Ishikawa (cell line): ENCODE measurements around the gene TMEM184C.

Experiments
- CEBPB ChIP-seq: IDR thresholded peaks from 2 replicates; pipeline ENCODE4 v1.6.1; 2012
- CREB1 ChIP-seq: IDR thresholded peaks from 2 replicates; pipeline ENCODE4 v1.6.1; 2012; ENCODE audit warnings: low read depth
- EGR1 ChIP-seq: IDR thresholded peaks from 2 replicates; pipeline ENCODE4 v1.6.1; 2012
- EP300 ChIP-seq: IDR thresholded peaks from 2 replicates; pipeline ENCODE4 v1.6.1; 2012; ENCODE audit warnings: borderline replicate concordance
- FOXM1 ChIP-seq: IDR thresholded peaks from 2 replicates; pipeline ENCODE4 v1.6.1; 2012; ENCODE audit warnings: low read depth, borderline replicate concordance
- NFIC ChIP-seq: IDR thresholded peaks from 2 replicates; pipeline ENCODE4 v1.6.1; 2012
- RAD21 ChIP-seq: IDR thresholded peaks from 2 replicates; pipeline ENCODE4 v1.6.1; 2012; ENCODE audit warnings: low read depth
- TAF1 ChIP-seq: IDR thresholded peaks from 2 replicates; pipeline ENCODE4 v1.6.1; 2012; ENCODE audit warnings: low read depth, mild to moderate bottlenecking
- TCF12 ChIP-seq: IDR thresholded peaks from 2 replicates; pipeline ENCODE4 v1.6.1; 2012; ENCODE audit warnings: low read depth
- TEAD4 ChIP-seq: IDR thresholded peaks from 2 replicates; pipeline ENCODE4 v1.6.1; 2012
- YY1 ChIP-seq: IDR thresholded peaks from 2 replicates; pipeline ENCODE4 v1.6.1; 2012; ENCODE audit warnings: low read depth
- ZBTB7A ChIP-seq: IDR thresholded peaks from 2 replicates; pipeline ENCODE4 v1.6.1; 2012; ENCODE audit warnings: low read depth
- TF ChIP-seq, protein P1 (sequence below): IDR thresholded peaks from 2 replicates; pipeline ENCODE4 v1.6.1; 2012; ENCODE audit warnings: low read depth, mild to moderate bottlenecking
- TF ChIP-seq, protein P2 (sequence below): IDR thresholded peaks from 2 replicates; pipeline ENCODE4 v1.6.1; 2012
- TF ChIP-seq, protein P3 (sequence below): IDR thresholded peaks from 2 replicates; pipeline ENCODE4 v1.6.1; 2012

Gene TMEM184C

DNA sequence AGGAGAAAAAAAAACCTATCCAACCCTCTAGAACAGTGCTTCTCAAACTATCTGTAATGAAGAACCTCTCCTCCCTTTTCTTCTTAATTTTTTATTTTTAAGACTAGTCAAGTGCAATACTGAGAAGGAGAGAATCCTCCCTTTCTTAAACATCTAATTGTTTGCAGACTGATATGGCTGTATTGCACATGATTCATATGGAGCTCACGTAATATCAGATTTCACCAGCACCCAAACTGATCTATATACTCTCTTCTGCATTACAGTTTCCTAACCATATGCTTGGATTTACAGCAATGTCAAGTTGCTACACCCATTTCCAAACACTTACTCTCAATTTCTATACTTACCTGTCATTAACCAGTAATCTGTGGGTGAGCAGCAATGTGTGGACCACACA is 57.3 kb downstream of the TMEM184C start:
- no peak for TF ChIP-seq FOXM1
- TF ChIP-seq, protein P1, sequence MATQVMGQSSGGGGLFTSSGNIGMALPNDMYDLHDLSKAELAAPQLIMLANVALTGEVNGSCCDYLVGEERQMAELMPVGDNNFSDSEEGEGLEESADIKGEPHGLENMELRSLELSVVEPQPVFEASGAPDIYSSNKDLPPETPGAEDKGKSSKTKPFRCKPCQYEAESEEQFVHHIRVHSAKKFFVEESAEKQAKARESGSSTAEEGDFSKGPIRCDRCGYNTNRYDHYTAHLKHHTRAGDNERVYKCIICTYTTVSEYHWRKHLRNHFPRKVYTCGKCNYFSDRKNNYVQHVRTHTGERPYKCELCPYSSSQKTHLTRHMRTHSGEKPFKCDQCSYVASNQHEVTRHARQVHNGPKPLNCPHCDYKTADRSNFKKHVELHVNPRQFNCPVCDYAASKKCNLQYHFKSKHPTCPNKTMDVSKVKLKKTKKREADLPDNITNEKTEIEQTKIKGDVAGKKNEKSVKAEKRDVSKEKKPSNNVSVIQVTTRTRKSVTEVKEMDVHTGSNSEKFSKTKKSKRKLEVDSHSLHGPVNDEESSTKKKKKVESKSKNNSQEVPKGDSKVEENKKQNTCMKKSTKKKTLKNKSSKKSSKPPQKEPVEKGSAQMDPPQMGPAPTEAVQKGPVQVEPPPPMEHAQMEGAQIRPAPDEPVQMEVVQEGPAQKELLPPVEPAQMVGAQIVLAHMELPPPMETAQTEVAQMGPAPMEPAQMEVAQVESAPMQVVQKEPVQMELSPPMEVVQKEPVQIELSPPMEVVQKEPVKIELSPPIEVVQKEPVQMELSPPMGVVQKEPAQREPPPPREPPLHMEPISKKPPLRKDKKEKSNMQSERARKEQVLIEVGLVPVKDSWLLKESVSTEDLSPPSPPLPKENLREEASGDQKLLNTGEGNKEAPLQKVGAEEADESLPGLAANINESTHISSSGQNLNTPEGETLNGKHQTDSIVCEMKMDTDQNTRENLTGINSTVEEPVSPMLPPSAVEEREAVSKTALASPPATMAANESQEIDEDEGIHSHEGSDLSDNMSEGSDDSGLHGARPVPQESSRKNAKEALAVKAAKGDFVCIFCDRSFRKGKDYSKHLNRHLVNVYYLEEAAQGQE: no peak
- TF ChIP-seq TCF12: no peak
- no peak for TF ChIP-seq TEAD4
- no peak for TF ChIP-seq CEBPB

DNA sequence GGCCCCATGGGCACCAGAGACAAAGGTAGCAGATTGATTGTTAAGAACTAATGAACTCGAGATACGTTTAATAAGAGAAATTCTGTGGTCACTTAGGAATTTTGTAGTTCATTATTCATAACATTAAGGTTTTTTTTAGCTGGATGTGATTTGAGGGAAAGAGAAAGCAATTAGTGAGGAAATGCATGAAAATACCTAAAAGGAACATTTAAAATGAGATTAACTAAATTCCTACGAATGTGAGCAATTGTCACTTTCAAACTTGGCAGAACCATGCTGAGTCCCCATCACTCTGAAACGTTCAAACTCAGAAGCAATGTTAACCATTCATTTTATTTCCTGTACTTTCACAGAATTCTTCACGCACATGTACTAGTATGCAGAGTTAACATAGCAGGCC is 60.9 kb downstream of the TMEM184C start:
- TF ChIP-seq EGR1 (no peak), TAF1 (no peak), EP300 (no peak), NFIC (no peak), TCF12 (no peak), FOXM1 (no peak), RAD21 (no peak), TEAD4 (no peak), CREB1 (no peak), YY1 (no peak), CEBPB (no peak), ZBTB7A (no peak)
- TF ChIP-seq, protein P2, sequence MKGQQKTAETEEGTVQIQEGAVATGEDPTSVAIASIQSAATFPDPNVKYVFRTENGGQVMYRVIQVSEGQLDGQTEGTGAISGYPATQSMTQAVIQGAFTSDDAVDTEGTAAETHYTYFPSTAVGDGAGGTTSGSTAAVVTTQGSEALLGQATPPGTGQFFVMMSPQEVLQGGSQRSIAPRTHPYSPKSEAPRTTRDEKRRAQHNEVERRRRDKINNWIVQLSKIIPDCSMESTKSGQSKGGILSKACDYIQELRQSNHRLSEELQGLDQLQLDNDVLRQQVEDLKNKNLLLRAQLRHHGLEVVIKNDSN: no peak
- TF ChIP-seq, protein P1: no peak
- TF ChIP-seq, protein P3, sequence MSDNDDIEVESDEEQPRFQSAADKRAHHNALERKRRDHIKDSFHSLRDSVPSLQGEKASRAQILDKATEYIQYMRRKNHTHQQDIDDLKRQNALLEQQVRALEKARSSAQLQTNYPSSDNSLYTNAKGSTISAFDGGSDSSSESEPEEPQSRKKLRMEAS: no peak

DNA sequence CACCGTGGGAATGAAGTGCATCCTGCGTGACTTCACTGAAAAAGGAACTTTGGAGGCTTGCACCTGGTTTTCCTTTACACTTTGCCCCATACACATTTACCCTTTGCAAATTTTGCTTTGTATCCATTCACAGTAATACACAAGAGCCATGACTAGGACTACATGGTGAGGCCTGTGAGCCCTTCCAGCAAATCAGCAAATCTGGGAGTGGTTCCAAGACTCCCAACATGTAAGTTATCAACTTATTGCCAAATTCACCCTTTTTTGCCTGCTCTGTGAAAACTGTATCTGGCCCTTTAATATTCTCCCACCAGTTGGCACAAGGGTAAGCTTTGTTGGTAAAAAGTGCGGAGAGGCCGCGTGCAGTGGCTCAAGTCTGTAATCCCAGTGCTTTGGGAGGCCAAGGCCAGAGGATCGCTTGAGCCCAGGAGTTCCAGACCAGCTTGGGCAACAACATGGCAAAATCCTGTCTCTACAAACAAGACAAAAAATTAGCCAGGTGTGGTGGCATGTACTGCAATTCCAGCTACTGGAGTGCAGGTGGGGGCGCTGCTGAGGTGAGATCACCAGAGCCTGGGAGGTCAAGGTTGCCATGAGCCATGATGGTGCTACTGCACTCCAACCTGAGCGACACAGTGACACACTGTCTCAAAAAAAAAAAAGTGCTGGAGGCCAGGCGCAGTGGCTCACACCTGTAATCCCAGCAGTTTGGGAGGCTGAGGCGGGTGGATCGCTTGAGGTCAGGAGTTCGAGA is 61.8 kb downstream of the TMEM184C start:
- TF ChIP-seq RAD21: peak; percentile 13; the same call in 1 of the 2 replicates
- TF ChIP-seq FOXM1: no peak

DNA sequence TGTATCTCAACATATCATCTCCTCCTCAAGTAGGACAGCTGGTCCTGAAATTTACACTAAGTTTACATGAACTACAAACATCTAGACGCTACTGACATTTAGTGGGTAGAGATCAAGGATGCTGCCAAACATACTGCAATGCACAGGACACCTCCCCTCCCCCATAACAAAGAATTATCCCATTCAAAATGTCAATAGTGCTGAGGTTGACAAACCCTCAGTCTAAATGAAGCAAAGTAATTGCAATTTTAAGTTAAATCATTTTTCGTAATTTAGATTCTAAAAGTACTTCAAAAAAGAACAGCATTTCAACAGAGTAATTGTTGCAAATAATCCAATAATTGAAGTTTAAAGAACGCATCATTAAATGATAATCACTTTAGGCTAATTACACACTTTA is 65.6 kb downstream of the TMEM184C start:
- TF ChIP-seq YY1 (no peak), RAD21 (no peak), EP300 (no peak), CEBPB (no peak), TEAD4 (no peak), ZBTB7A (no peak), CREB1 (no peak), EGR1 (no peak), FOXM1 (no peak), TAF1 (no peak), NFIC (no peak), TCF12 (no peak)
- TF ChIP-seq, protein P3: no peak
- TF ChIP-seq, protein P2: no peak
- TF ChIP-seq, protein P1: no peak
